ENCODE measurements around the gene DMRT1. TPM values are rescaled to one million over a fixed set of nuclear protein-coding genes. Genes with fewer than 3 reads are reported as not detected.

DMRT1 gene
- total RNA-seq, 2 donors from 2014 or later = not detected

- Histone ChIP-seq H3K27me3 (ENCODE audit: control insufficient read depth, insufficient read depth, low read length, poor library complexity, severe bottlenecking) (peaks cover 100% of the 10 kb centered on the region), H3K9me3 (ENCODE audit: control insufficient read depth, low read length) (no peaks in the 10 kb centered on the region), H3K4me1 (ENCODE audit: control insufficient read depth, insufficient read depth, low read length) (peaks cover 19% of the 10 kb centered on the region), H3K9ac (ENCODE audit: extremely low read depth, low read length, poor library complexity, severe bottlenecking) (no peak overlapping the region), H3K27ac (ENCODE audit: low read depth, low read length) (no peak overlapping the region), H3K4me3 (ENCODE audit: low read length) (peak overlapping the region; percentile 43), H3K36me3 (ENCODE audit: control insufficient read depth, insufficient read depth, low read length) (no peaks in the 10 kb centered on the region)
- H3K9me3 Mint-ChIP-seq = no peaks in the 10 kb centered on the region
- peak; percentile 92 for DNase-seq
- H3K27me3 Mint-ChIP-seq (ENCODE audit: insufficient read depth) = peaks cover 97% of the 10 kb centered on the region
- peak overlapping the region; percentile 60 for H3K4me3 Mint-ChIP-seq
- H3K27ac Mint-ChIP-seq = no peak overlapping the region
- no peak for TF ChIP-seq CTCF (conservative IDR thresholded peaks at IDR 0.05)
- H3K4me1 Mint-ChIP-seq = peaks cover 40% of the 10 kb centered on the region
- WGBS, 2 experiments (ENCODE audit: insufficient coverage in 1 of 2, insufficient read length in 1 of 2) = 0 to 1% methylated on average over 9 to 42 of the region's 42 CpGs
- no peaks in the 10 kb centered on the region for H3K36me3 Mint-ChIP-seq (ENCODE audit: low read depth)
Observed at GRCh38 chr9:971901-972500, 130.5 kb downstream of the DMRT1 start.

GRCh38 chr9:972501-973294 is 131.2 kb downstream of the DMRT1 start:
- 2 to 3% methylated on average over 41 to 68 of the region's 68 CpGs for WGBS, 2 experiments (ENCODE audit: insufficient coverage in 1 of 2, insufficient read length in 1 of 2)
- no peaks in the 10 kb centered on the region for H3K36me3 ChIP-seq (ENCODE audit: control insufficient read depth, insufficient read depth, low read length)
- H3K9ac ChIP-seq (ENCODE audit: extremely low read depth, low read length, poor library complexity, severe bottlenecking) = no peak overlapping the region
- Mint-ChIP-seq H3K27ac (no peak overlapping the region), H3K4me3 (peak overlapping the region; percentile 60), H3K4me1 (peaks cover 41% of the 10 kb centered on the region), H3K36me3 (ENCODE audit: low read depth) (no peaks in the 10 kb centered on the region), H3K27me3 (ENCODE audit: insufficient read depth) (peaks cover 96% of the 10 kb centered on the region), H3K9me3 (no peaks in the 10 kb centered on the region)
- peak overlapping the region; percentile 43 for H3K4me3 ChIP-seq (ENCODE audit: low read length)
- peak; percentile 73 for DNase-seq
- no peak for TF ChIP-seq CTCF (conservative IDR thresholded peaks at IDR 0.05)
- no peak overlapping the region for H3K27ac ChIP-seq (ENCODE audit: low read depth, low read length)
- H3K9me3 ChIP-seq (ENCODE audit: control insufficient read depth, low read length) = no peaks in the 10 kb centered on the region
- H3K4me1 ChIP-seq (ENCODE audit: control insufficient read depth, insufficient read depth, low read length) = peaks cover 19% of the 10 kb centered on the region
- peaks cover 99% of the 10 kb centered on the region for H3K27me3 ChIP-seq (ENCODE audit: control insufficient read depth, insufficient read depth, low read length, poor library complexity, severe bottlenecking)

GRCh38 chr9:973295-973834 is 131.9 kb downstream of the DMRT1 start:
- Histone ChIP-seq H3K4me3 (ENCODE audit: low read length) (no peak overlapping the region), H3K27me3 (ENCODE audit: control insufficient read depth, insufficient read depth, low read length, poor library complexity, severe bottlenecking) (peaks cover 99% of the 10 kb centered on the region), H3K9ac (ENCODE audit: extremely low read depth, low read length, poor library complexity, severe bottlenecking) (no peak overlapping the region), H3K4me1 (ENCODE audit: control insufficient read depth, insufficient read depth, low read length) (peaks cover 19% of the 10 kb centered on the region), H3K9me3 (ENCODE audit: control insufficient read depth, low read length) (no peaks in the 10 kb centered on the region), H3K27ac (ENCODE audit: low read depth, low read length) (no peak overlapping the region), H3K36me3 (ENCODE audit: control insufficient read depth, insufficient read depth, low read length) (no peaks in the 10 kb centered on the region)
- DNase-seq = no peak
- no peak for TF ChIP-seq CTCF (conservative IDR thresholded peaks at IDR 0.05)
- Mint-ChIP-seq H3K36me3 (ENCODE audit: low read depth) (no peaks in the 10 kb centered on the region), H3K27me3 (ENCODE audit: insufficient read depth) (peaks cover 96% of the 10 kb centered on the region), H3K27ac (no peak overlapping the region), H3K4me1 (peaks cover 37% of the 10 kb centered on the region), H3K9me3 (no peaks in the 10 kb centered on the region), H3K4me3 (no peak overlapping the region)
- 9 to 10% methylated on average over 11 to 17 of the region's 17 CpGs for WGBS, 2 experiments (ENCODE audit: insufficient coverage in 1 of 2, insufficient read length in 1 of 2)

Data from endodermal cell (in vitro differentiated cells).